ENCODE data around the gene WNT4. TPM values are rescaled to one million over a fixed set of nuclear protein-coding genes. Genes with fewer than 3 reads are reported as not detected.
A peak's percentile ranks its signal among the peaks of the same experiment; 100 is the strongest.

WNT4 gene
- total and polyA plus RNA-seq, 9 of the 15 experiments (the other 6 are each of a cell fraction or from before 2014, with no cell fraction given), result 0.01 TPM; not detected in 8

DNA sequence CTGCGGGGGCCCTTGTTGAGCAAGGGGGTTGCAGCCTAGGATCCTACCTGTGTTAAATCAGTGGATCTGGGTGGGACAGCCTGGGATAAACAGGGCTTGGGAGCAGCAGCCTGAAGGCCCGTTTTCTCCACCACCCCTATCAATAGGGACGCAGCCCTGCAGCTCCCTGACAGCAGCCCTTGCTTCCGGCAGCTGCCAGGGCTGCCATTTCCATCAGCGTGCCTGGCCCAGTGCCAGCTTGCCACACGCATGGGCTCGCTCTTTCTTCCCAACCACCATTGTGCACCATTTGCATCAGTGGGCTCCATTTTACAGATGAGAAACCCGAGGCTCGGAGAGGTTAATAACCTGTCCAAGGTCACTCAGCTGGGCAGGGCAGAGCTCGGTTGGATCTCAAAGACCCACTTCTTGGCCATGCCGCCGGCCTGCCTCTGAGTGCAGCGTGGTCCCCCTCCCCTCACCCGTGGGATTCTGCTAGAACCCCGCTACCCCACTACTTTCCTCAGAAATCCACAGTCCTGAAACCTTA lies 3.8 kb downstream of the WNT4 start:
- H3K9me3 ChIP-seq (replicated peaks; ENCODE audit: control insufficient read depth, insufficient read depth, low read depth, low read length), result no peaks in the 10 kb centered on the region
- H3K9ac ChIP-seq (ENCODE audit: insufficient read depth in 1 of 2, low read depth in 2 of 2, low read length in 2 of 2), result no peak overlapping the region
- H3K36me3 ChIP-seq (ENCODE audit: control insufficient read depth, insufficient read depth, low read length), result no peaks in the 10 kb centered on the region
- H3K79me2 ChIP-seq (ENCODE audit: control insufficient read depth, insufficient read depth, low read length), result no peaks in the 10 kb centered on the region
- H3K4me1 ChIP-seq (replicated peaks in 1 of 2; ENCODE audit: control insufficient read depth in 2 of 2, insufficient read depth in 2 of 2, low read length in 2 of 2), result peaks cover 0 to 28% of the 10 kb centered on the region in 2 experiments; a peak in 2 of 5 replicates
- DNase-seq (ENCODE audit: extremely low read depth in 1 of 4, low spot score in 3 of 4), result no peak
- in situ Hi-C loops (cut with MboI), result no loop called here
- ChIA-PET POLR2A (interaction anchor here (0.8 to 1.0 kb wide), 4 partner anchors 11 to 174 kb away, joined by 3 to 4 read pairs (median 4); no protein-coding TSS in a partner anchor), CTCF (ENCODE audit: low intra/inter-chr PET ratio) (no interaction called here)
- H3K27me3 ChIP-seq (ENCODE audit: control insufficient read depth in 2 of 2, insufficient read depth in 2 of 2, low read length in 2 of 2), result peaks cover 67 to 89% of the 10 kb centered on the region in 2 experiments
- H2AFZ ChIP-seq (ENCODE audit: low read depth, low read length), result no peak overlapping the region
- no peak overlapping the region for H3K4me3 ChIP-seq
- TF ChIP-seq NFIC (IDR thresholded peaks at IDR 0.05) (peak; percentile 71), MAZ (CRISPR knock-in tag; conservative IDR thresholded peaks at IDR 0.05 in 1 of 2, IDR thresholded peaks at IDR 0.05 in 1 of 2) (no peak), MAFF (IDR thresholded peaks at IDR 0.05; ENCODE audit: low read length) (no peak), NFIX (CRISPR knock-in tag; IDR thresholded peaks at IDR 0.05; ENCODE audit: low read depth) (peak; percentile 33; the same call in 1 of the 2 replicates), ESRRA (IDR thresholded peaks at IDR 0.05; ENCODE audit: borderline replicate concordance, low read depth) (peak; percentile 62)
- TF ChIP-seq, protein P1, sequence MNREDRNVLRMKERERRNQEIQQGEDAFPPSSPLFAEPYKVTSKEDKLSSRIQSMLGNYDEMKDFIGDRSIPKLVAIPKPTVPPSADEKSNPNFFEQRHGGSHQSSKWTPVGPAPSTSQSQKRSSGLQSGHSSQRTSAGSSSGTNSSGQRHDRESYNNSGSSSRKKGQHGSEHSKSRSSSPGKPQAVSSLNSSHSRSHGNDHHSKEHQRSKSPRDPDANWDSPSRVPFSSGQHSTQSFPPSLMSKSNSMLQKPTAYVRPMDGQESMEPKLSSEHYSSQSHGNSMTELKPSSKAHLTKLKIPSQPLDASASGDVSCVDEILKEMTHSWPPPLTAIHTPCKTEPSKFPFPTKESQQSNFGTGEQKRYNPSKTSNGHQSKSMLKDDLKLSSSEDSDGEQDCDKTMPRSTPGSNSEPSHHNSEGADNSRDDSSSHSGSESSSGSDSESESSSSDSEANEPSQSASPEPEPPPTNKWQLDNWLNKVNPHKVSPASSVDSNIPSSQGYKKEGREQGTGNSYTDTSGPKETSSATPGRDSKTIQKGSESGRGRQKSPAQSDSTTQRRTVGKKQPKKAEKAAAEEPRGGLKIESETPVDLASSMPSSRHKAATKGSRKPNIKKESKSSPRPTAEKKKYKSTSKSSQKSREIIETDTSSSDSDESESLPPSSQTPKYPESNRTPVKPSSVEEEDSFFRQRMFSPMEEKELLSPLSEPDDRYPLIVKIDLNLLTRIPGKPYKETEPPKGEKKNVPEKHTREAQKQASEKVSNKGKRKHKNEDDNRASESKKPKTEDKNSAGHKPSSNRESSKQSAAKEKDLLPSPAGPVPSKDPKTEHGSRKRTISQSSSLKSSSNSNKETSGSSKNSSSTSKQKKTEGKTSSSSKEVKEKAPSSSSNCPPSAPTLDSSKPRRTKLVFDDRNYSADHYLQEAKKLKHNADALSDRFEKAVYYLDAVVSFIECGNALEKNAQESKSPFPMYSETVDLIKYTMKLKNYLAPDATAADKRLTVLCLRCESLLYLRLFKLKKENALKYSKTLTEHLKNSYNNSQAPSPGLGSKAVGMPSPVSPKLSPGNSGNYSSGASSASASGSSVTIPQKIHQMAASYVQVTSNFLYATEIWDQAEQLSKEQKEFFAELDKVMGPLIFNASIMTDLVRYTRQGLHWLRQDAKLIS (CRISPR knock-in tag; IDR thresholded peaks at IDR 0.05), result no peak
- TF ChIP-seq, protein P2, sequence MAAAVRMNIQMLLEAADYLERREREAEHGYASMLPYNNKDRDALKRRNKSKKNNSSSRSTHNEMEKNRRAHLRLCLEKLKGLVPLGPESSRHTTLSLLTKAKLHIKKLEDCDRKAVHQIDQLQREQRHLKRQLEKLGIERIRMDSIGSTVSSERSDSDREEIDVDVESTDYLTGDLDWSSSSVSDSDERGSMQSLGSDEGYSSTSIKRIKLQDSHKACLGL (CRISPR knock-in tag; IDR thresholded peaks at IDR 0.05; ENCODE audit: borderline replicate concordance, poor library complexity, severe bottlenecking), result no peak
- intact Hi-C loops (cut with micrococcal nuclease), result no loop called here
- WGBS (ENCODE audit: insufficient coverage, low coverage, missing lambda C conversion rate), result 3% methylated on average over 15 of the region's 15 CpGs
- no peaks in the 10 kb centered on the region for H3K9me1 ChIP-seq (ENCODE audit: control insufficient read depth, insufficient read depth, low read length)
- no TSS peak for BruUV-seq (replicated peaks)
- H3K4me2 ChIP-seq (ENCODE audit: insufficient read depth, low read length), result no peak overlapping the region
- peaks cover 38% of the 10 kb centered on the region for H4K20me1 ChIP-seq (replicated peaks; ENCODE audit: control insufficient read depth, insufficient read depth, low read length)
- FAIRE-seq, result no peak
- no peak for ATAC-seq
- no peak overlapping the region for H3K27ac ChIP-seq (ENCODE audit: extremely low read depth, low read depth, low read length)
